Stimulated activated naive CD4-positive, alpha-beta T cell (primary cell): ENCODE measurements around the gene CLK4.

Source experiments
- DNase-seq, 6 experiments: peaks; one replicate each; lab custom pipeline; 2025; lab: John Stamatoyannopoulos, UW

CLK4 gene

GRCh38 chr5:178626484-178627258, at the start of gene CLK4:
TSS of gene CLK4 (minus strand) at chr5:178627050. CDS start at chr5:178623416, 3,634 bp downstream.
- peak; percentile 91 to 96 (median 94) for DNase-seq

DNA sequence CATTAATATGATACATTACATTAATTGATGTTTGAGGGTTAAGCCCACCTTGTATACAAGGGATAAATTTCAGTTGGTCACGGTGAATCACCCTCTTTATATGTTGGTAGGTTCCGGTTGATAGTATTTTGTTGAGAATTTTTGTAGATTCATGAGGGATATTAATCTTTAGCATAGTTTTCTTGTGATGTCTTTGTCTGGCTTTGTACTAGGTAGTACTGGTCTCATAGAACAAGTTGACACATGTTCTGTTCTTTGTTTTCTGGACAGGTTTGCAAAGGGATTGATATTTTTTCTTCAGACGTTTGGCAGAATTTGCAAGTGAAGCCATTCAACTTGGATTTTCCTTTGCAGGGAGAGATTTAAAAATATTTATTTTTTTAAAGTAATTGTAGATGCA, 49.1 kb upstream of the CLK4 start:
- DNase-seq = no peak

DNA sequence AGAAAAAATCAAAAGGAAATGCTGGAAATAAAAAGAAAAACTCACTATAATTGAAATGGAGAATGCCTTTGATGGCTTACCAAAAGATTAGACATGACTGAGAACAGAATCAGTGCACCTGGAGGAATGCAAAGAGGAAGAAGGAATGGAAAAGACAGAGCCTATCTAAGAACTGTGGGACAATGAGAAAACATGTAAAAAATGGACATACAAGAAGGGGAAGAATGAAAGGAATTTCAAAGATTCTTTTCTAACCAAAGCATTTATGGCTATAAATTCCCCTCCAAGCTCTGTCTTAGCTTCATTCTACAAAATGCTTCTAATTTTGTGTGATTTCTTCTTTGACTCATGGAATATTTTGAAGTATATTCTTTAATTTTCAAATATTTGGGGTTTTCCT, 47.5 kb upstream of the CLK4 start:
- no peak for DNase-seq

- DNase-seq = no peak
Observed at GRCh38 chr5:178673801-178674295, 47.0 kb upstream of the CLK4 start.

- no peak for DNase-seq
Observed at GRCh38 chr5:178672630-178673029, 45.8 kb upstream of the CLK4 start.

DNA sequence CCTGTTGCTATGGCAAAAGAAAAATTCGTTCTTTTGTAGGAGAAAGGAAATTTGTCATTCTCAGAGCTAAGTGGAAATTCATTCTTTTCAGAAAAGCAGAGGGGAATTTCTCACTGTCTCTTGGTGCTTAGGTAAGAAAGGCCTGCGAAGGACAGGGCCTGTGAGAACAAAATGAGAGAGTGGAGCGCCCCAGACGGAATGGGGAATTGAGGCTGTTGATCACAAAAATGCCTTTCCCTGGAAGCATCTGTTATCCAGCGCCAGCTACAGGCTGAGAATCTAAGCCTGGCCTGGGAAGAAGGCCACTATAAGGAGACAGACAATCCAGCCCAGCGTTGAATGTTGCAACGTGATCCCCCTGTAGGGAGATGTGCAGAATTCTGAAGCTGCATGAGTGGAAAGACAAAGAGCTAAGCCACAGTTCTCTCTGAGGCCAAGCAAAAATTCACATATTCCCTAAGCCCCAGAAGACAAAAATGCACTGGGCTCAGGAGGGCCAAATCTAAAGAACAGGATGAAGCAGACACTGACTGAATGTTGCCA, 44.8 kb upstream of the CLK4 start:
- DNase-seq = no peak

GRCh38 chr5:178670351-178670885, 43.6 kb upstream of the CLK4 start:
- DNase-seq = no peak

- no peak for DNase-seq
Observed at GRCh38 chr5:178668579-178668978, 41.7 kb upstream of the CLK4 start.

DNA sequence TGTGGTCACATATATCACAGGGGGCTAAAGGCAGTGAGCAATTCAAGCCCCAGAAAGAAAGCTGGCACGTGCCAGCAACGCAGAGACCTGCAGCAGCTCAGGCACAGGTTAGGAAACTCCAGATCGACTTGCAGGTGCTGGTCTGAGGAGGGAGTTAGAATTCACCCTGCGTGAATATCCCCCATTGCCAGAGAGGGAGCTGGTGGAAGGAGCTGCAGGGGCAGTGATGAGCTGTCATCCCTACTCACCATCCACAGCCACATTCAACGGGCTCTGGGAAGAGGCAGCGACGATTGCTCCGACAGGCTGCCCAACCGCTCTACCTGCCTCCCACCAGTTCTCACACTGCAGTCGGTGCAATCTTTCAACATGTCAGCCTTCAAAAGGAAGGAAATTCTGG, 40.8 kb upstream of the CLK4 start:
- DNase-seq = no peak

DNA sequence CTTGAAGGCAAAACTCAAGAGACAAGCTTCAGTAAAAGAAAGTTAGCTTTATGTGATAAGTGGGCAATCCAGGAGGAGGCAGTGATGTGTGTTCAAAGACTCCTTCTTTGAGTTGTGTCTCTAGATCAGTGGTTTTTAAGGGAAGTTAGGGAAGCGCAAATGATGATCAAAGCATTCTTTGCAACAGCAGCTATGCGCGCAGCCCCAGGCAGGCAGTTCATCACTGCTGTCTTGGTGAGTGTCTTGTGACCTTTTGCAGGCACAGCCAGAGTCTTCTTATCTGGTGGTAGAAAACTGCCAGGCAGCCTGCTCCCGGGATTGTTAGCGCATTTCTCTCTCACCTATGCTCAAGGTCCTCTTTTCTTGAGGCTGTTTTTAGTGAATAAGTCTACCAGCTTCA, 40.3 kb upstream of the CLK4 start:
- no peak for DNase-seq

GRCh38 chr5:178664141-178664540, 37.3 kb upstream of the CLK4 start:
- no peak for DNase-seq

GRCh38 chr5:178662541-178662860, 35.7 kb upstream of the CLK4 start:
- no peak for DNase-seq

- no peak for DNase-seq
Observed at GRCh38 chr5:178661836-178662540, 35.1 kb upstream of the CLK4 start.

GRCh38 chr5:178651046-178651810, 24.4 kb upstream of the CLK4 start:
- DNase-seq = no peak

DNA sequence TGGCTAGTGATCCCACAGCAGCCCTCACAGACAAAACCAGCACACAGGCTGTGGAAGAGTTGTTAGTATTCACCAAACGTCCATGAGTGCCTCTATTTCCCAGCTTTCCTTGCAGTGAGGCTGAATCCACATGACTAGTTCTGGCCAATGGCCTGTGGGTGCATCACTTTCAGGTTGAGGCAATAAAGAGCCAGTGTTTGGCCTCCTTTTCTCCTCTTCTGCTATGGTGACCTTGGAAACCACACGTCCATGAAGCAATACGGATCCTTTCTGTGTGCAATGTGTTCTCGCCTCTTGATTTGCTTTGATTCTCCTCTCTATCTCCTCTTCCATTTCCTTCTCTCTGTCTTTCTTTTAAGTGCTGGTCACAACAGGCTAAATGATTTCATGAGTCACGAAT, 23.4 kb upstream of the CLK4 start:
- no peak for DNase-seq

GRCh38 chr5:178649580-178649979, 22.7 kb upstream of the CLK4 start:
- DNase-seq = no peak

- no peak for DNase-seq
Observed at GRCh38 chr5:178644826-178645545, 18.1 kb upstream of the CLK4 start.

DNA sequence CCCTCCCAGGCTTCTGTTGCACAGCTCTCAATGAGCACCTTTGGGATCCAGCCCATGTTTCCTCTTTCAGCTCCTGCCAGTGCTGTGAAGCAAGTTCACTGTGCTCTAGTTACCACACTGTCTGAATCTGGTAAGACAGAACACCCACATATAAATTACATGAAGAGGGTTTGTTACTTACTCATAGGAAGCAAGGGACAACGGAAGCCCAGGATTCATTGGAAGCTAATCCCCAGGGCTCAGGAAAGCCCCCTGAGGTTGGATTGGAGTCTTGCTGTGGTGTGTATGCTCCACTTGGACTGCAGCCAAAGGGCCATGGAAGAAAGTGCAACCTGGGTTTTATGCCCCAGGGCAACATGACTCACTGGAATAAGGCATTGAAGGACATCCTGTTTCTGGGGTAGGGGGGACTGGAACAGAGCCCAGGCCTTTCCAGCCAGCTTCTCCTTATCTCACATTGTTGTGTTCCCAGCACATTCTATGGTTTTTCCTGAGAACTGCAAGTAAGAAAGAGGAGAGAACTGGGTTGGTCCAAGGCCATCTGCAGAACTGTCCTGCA, 15.6 kb upstream of the CLK4 start:
- no peak for DNase-seq

GRCh38 chr5:178641711-178642110, 14.9 kb upstream of the CLK4 start:
- DNase-seq = no peak

- DNase-seq = no peak
Observed at GRCh38 chr5:178640331-178641045, 13.6 kb upstream of the CLK4 start.
